Germinal center (tissue), 1 donor: Measurements from ENCODE around the gene STRC.
"Not testable (repeated sequence)": the region's sequence is repeated elsewhere in the genome, so short reads cannot be mapped to it uniquely, and the experiment has no call there.

Source experiments
- DNase-seq: peaks from one replicate; pipeline ENCODE4 v3.0.0; 2012; ENCODE audit warnings: mixed read lengths, low spot score

The STRC gene

GRCh38 chr15:43618700-43619099 lies at the start of gene STRC:
Gene STRC, minus strand, starts transcription at chr15:43618800. Its CDS starts 78 bp downstream, at chr15:43618722.
- not testable (repeated sequence) for DNase-seq

GRCh38 chr15:43666177-43666576 lies 47.6 kb upstream of the STRC start:
- DNase-seq, result not testable (repeated sequence)

GRCh38 chr15:43663333-43663732 lies 44.7 kb upstream of the STRC start:
- not testable (repeated sequence) for DNase-seq

DNA sequence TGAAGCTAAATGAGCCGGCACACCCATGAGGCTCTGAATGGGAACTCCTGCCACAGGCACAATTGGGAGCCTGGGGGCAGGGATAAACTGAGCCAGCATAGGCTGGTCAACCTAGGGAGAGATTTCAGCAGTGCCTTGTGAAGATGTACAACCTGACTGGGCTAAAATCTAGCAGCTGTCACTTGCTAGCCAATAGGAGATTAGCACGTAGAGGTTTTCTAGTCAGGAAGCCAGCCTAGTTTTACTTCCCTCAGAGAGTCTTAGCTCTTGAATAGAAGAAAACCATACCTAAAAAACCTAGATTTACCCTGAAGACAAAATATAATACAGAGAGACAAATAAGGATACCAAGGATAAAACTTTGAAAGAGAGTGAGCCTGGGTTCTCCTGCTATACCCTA lies 43.7 kb upstream of the STRC start:
- DNase-seq, result not testable (repeated sequence)

- DNase-seq, result not testable (repeated sequence)
Measured at GRCh38 chr15:43659727-43660126, 41.1 kb upstream of the STRC start.

DNA sequence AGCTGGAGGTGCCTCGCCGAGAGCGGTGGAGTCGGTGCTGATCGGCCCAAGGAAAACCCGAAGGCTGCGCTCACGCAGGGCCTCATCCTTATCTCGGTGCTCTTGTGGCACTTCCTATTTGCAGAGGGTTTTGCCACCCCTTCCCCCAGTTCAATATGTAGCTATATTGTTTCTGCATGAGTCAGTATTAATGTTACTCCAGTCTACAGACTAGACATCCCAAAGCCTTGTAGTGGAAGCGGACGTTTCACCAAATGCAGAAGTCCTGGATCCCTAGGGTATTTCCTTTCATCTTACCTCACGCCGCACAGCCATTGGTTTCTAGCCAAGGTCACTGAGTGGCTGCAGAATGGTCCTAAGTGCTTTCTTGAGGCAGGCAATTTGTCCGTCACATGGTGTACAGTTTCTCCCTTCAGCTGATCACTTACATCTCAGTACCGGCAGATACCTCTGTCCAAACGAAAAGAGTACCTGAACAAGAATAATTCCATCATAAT lies 30.9 kb upstream of the STRC start:
- not testable (repeated sequence) for DNase-seq

- no peak for DNase-seq
Measured at GRCh38 chr15:43648649-43649429, 30.2 kb upstream of the STRC start, which contains the start of gene CATSPER2. Gene CATSPER2, minus strand, starts transcription at chr15:43648844. Its CDS starts 783 bp downstream, at chr15:43648061.

DNA sequence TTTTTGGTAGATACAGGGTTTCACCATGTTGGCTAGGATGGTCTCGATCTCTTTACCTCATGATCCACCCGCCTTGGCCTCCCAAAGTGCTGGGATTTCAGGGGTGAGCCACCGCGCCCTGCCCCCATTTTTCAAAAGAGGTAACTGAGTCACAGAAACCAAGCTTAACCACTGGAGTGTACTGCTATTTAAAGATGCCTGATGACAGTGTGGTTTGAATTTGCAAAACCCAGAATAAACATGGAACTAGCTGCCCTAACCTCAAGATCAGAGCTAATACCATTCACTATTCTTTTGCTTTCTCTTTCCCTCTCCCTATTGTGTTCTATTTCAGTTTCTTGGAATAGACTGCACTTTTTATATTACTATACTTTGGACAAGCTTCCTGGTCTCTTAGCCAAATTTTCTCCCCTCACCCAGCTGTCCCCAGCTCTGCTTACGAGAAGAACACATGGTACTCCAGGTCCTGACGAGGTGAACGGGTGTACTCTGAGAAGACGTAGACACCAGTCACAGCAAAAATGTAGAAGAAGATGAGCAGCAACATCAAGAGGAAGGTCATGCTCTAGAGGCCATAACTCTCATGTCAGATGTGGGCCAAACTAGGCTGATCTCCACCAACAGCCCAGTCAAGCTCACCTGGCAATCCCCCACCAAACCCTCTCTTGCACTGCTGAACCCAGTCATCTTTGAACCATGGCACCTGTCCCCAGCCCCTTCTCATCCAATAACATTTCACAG lies 20.0 kb upstream of the STRC start:
- DNase-seq, result not testable (repeated sequence)

GRCh38 chr15:43626937-43627336 lies 8.3 kb upstream of the STRC start:
- DNase-seq, result not testable (repeated sequence)

DNA sequence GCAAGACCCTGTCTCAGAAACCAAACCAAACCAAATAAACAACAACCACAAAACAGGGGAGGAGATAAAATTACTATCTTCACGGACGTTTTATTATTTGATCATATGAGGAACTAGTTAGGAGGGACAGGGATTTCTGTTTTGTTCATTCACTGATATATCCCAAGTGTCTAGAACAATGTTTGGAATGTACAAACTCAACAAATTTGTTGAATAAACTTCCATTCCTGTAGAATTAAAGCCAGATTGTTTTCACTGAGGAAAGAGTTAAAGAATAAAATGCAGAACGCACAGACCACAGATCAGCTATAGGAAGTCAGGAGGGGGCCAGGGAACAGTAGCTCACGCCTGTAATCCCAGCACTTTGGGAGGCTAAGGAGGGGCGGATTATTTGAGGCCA lies 6.5 kb upstream of the STRC start:
- no peak for DNase-seq

GRCh38 chr15:43622068-43622799 lies 3.6 kb upstream of the STRC start:
- DNase-seq, result not testable (repeated sequence)

- DNase-seq, result not testable (repeated sequence)
Measured at GRCh38 chr15:43617750-43618149, 850 bp downstream of the STRC start.

GRCh38 chr15:43602233-43602632 lies 16.4 kb downstream of the STRC start:
- not testable (repeated sequence) for DNase-seq

DNA sequence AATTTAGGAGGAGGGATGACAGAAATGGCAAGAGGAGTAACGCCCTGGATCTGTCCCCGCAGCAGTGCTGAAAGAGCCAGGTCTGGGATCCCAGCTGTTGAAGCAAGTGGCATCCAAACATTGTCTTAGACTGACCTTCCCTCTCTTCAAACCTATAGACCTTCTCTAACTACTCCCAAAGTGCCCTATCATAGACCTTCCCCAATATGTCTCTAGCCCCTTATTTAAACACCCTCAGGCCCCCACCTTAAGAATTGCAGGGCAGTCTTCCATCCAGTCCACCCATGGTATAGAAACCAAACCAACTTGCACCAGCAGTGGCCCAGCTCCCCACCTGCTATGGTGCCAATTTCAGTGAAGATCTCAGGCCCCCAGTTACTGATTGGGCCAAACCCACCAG lies 18.4 kb downstream of the STRC start:
- DNase-seq, result not testable (repeated sequence)

DNA sequence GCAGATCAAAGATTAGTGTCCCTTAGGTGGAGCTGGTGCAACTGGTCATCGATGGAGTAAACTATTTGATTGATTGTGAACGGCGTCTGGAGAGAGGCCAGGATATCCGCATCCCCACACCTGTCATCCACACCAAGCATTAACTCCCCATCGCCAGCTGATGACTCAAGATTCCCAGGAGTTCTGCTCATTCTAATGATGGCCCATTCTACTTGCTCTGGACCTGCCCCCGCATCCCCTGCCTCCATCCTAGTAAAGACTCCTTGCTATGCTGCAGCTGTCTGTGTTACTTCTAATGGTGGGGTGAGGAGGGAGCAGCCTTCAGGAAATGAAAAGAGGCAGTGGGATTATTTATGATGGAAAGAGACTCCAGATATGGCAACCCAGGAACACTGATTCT lies 19.5 kb downstream of the STRC start:
- DNase-seq, result not testable (repeated sequence)

DNA sequence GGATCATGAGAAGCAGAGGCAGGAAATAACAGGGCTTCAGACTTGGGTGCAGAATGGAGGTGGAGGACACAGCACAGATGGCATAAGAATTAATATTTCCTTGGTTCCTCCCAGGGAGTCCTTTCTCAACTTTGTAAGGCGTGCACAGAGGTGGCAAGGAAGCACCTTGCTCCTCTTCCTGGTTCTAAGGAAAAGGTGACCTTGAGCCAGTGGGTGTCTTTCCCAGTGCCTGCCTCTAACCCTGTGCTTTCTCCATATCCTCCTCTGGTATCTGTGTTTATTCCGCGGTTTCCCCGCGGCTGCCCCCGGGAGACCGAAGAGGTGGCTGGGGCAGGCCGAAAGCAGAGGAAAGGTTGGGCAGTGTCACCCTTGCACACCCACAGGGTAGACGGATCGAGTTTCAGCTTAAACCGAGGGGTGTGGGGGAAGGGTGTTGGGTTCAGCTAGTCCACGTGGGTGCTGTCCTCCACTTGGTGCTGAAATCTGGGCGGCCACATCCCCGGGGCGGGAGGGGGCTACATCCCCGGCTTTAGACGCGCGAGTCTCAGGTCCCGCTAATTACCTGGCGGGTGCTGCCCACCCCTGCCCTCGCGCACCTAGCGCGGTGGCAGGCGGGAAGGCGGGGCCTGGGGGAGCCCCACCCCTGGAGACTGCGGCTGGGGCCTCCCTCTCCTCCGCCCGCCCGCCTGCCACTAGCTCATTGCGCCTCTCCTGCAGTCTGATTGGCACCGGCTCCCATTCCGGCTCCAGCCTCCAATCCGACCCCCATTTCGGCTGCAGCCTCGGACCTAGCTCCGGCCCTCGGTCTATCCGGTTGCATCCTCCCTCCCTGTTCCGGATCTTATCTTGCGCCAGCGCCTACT lies 25.0 kb downstream of the STRC start, which contains the start of gene CKMT1B:
Gene CKMT1B (plus strand): TSS at position 700 of the 863 bp plus-strand sequence. CDS start 192 bp downstream, outside the sequence.
- DNase-seq, result not testable (repeated sequence)

DNA sequence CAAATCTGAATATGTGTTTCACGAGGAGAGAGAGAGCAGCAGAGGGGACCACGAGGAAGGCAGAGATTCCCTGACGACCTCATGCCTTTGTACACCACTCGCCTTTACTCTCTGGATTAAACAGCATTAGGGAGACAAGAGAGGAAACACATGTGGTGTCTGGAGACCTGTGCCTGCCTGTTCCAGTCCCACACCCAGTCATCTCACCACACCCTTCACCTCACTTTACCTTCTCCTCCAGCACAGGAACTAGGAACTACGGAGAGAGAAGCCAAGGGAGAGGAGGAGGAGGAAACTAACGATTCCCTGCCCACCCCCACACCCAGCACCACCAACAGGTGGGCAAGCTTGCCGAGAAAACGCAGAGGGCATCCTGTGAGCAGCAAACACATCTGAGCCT lies 25.8 kb downstream of the STRC start:
- DNase-seq, result not testable (repeated sequence)

- not testable (repeated sequence) for DNase-seq
Measured at GRCh38 chr15:43589778-43590466, 28.7 kb downstream of the STRC start, which contains the start of gene PPIP5K1. Gene PPIP5K1, minus strand, starts transcription at chr15:43590208. Its CDS starts 5,704 bp downstream, at chr15:43584504.

DNA sequence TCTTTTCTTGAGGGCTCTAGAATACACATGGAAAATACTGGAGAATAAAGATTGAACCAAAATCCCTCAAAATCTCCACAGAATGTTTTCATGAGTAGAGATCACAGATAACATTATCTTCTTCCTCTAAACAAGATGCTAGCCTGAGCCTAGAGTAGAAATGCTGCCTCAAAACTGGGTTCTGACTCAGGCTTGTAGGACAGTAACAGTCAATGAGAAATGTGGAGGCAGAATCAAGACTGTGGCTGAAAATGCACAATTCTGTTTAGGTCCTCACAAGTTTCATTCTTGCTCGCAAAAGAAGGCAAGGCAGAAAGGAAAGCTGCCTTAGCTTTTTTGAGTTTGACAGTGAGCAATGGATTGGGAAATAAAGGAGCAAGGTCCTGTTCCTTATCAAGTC lies 44.0 kb downstream of the STRC start:
- not testable (repeated sequence) for DNase-seq

DNA sequence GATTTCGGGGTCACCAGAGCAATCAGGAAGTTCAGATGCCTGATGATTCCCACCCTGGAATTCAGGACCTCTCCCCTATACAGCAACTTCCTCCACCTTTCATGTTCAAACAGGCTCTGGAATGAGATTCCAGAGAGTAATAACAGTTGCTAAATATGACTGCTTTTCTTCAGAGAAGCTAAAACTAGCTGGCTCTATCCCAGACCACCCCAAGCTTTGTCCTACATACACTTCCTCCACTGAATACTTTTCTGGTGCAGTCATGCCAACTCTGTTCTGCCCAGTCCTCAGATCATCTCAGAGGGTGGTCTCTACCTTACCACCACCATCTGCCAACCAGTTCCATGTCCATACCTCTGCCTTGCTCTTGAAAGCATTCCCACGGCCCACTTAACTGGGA lies 52.0 kb downstream of the STRC start:
- DNase-seq, result not testable (repeated sequence)
